ENCODE data around the gene NEDD9. TPM values are rescaled to one million over a fixed set of nuclear protein-coding genes. Genes with fewer than 3 reads are reported as not detected.

The NEDD9 gene
- total and polyA plus RNA-seq, 2 of the 4 experiments (the other 2 are of a cell fraction): 7.6 to 16.5 TPM

- Histone ChIP-seq H3K4me3 (ENCODE audit: insufficient read depth, low read depth, low read length) (no peak overlapping the region), H2BK120ac (ENCODE audit: low read depth, low read length) (peak overlapping the region; percentile 98), H3K14ac (replicated peaks; ENCODE audit: low read depth, low read length) (peak overlapping the region; percentile 96), H3K9me3 (ENCODE audit: control insufficient read depth, insufficient read depth, low read length) (no peaks in the 10 kb centered on the region), H2BK15ac (ENCODE audit: low read depth, low read length) (peak overlapping the region; percentile 90), H4K20me1 (ENCODE audit: insufficient read depth, low read length) (no peaks in the 10 kb centered on the region), H4K8ac (ENCODE audit: low read depth in 2 of 2, low read length in 2 of 2) (peak overlapping the region; percentile 75 to 93), H3K18ac (ENCODE audit: low read depth, low read length) (peak overlapping the region; percentile 73), H3K4me1 (ENCODE audit: control insufficient read depth, insufficient read depth, low read length) (peaks cover 21% of the 10 kb centered on the region), H3K27me3 (ENCODE audit: control insufficient read depth, insufficient read depth, low read length) (no peaks in the 10 kb centered on the region), H3K79me1 (ENCODE audit: low read depth in 1 of 2, low read length in 2 of 2) (no peaks in the 10 kb centered on the region; a peak in 1 of 4 replicates), H4K91ac (ENCODE audit: insufficient read depth, low read depth, low read length) (peak overlapping the region; percentile 94), H3K4ac (ENCODE audit: low read depth, low read length) (peak overlapping the region; percentile 98), H3K4me2 (ENCODE audit: low read depth, low read length) (no peak overlapping the region), H2BK5ac (ENCODE audit: low read depth, low read length, poor library complexity, severe bottlenecking) (peak overlapping the region; percentile 83), H2AFZ (replicated peaks; ENCODE audit: low read length, poor library complexity) (peak overlapping the region; percentile 59), H3K27ac (ENCODE audit: insufficient read depth, low read length) (peak overlapping the region; percentile 65), H3K9ac (ENCODE audit: low read depth, low read length) (no peak overlapping the region), H4K5ac (ENCODE audit: low read depth, low read length) (peak overlapping the region; percentile 60), H3K56ac (ENCODE audit: extremely low read depth, insufficient read depth, low read length) (peak overlapping the region; percentile 60), H3K9me1 (ENCODE audit: insufficient read depth, low read length) (peaks cover 30% of the 10 kb centered on the region), H2AK5ac (ENCODE audit: low read depth, low read length) (peak overlapping the region; percentile 98), H2BK20ac (ENCODE audit: low read depth, low read length) (peak overlapping the region; percentile 97), H3K36me3 (ENCODE audit: control insufficient read depth, insufficient read depth, low read length) (no peaks in the 10 kb centered on the region), H2AK9ac (replicated peaks; ENCODE audit: low read depth, low read length, poor library complexity) (peak overlapping the region; percentile 4), H3K23ac (ENCODE audit: low read depth, low read length) (peak overlapping the region; percentile 97)
- POLR2A ChIA-PET (ENCODE audit: unreplicated experiment): interaction anchor here (0.7 kb wide), 1 partner anchor 156 kb away, joined by 3 read pairs; no protein-coding TSS in a partner anchor
- in situ Hi-C loops (cut with MboI; ENCODE audit: low sequenced_read_pairs) (no loop called here), intact Hi-C loops (cut with micrococcal nuclease) (no loop called here), dilution Hi-C loops (cut with HindIII; ENCODE audit: low sequenced_read_pairs, unreplicated experiment) (no loop called here)
- ATAC-seq (ENCODE audit: low read depth): no peak
- BruUV-seq (replicated peaks): no TSS peak
- TF ChIP-seq USF2 (IDR thresholded peaks at IDR 0.05; ENCODE audit: low read depth, low read length): no peak
- TF ChIP-seq BHLHE40 (IDR thresholded peaks at IDR 0.05; ENCODE audit: low read depth, low read length): no peak
- no peak for TF ChIP-seq CHD1 (IDR thresholded peaks at IDR 0.05; ENCODE audit: low read depth, low read length)
- TF ChIP-seq MAZ (IDR thresholded peaks at IDR 0.05; ENCODE audit: borderline replicate concordance, low read depth, low read length): no peak
- TF ChIP-seq CTCF (conservative IDR thresholded peaks at IDR 0.05; ENCODE audit: low read depth, low read length): no peak
- TF ChIP-seq RCOR1 (IDR thresholded peaks at IDR 0.05; ENCODE audit: insufficient replicate concordance, low read length): no peak
- TF ChIP-seq POLR2A (IDR thresholded peaks at IDR 0.05; ENCODE audit: low read depth, low read length): no peak
- no peak for TF ChIP-seq ELK1 (IDR thresholded peaks at IDR 0.05; ENCODE audit: borderline replicate concordance, low read depth, low read length)
- no peak for TF ChIP-seq CEBPB (IDR thresholded peaks at IDR 0.05; ENCODE audit: low read depth, low read length)
- TF ChIP-seq RAD21 (IDR thresholded peaks at IDR 0.05; ENCODE audit: low read length): no peak
- no peak for TF ChIP-seq MAFK (IDR thresholded peaks at IDR 0.05; ENCODE audit: low read depth, low read length)
- TF ChIP-seq RFX5 (IDR thresholded peaks at IDR 0.05; ENCODE audit: low read depth, low read length): no peak
- TF ChIP-seq FOS (IDR thresholded peaks at IDR 0.05; ENCODE audit: low read depth, low read length): no peak
- no peak for TF ChIP-seq MXI1 (IDR thresholded peaks at IDR 0.05; ENCODE audit: borderline replicate concordance, low read depth, low read length)
- no peak for TF ChIP-seq NFE2L2 (IDR thresholded peaks at IDR 0.05; ENCODE audit: low read depth, low read length)
- TF ChIP-seq SMC3 (IDR thresholded peaks at IDR 0.05; ENCODE audit: low read depth, low read length): no peak
- WGBS, 2 experiments (ENCODE audit: extremely low coverage in 2 of 2, insufficient read length in 1 of 2): 100% methylated on average over 1 of the region's 6 CpGs; no CpG with 5 or more reads in 1 of the 2 experiments
- DNase-seq: no peak
- CTCF ChIA-PET: no interaction called here
Measured at GRCh38 chr6:11278207-11278559, 45.7 kb upstream of the NEDD9 start.

All from IMR-90 (cell line).